Measurements from ENCODE around the gene SOX4.
"Not testable (repeated sequence)": the region's sequence is repeated elsewhere in the genome, so short reads cannot be mapped to it uniquely, and the experiment has no call there.

The SOX4 gene

GRCh38 chr6:21593412-21593926, at the start of gene SOX4:
Gene SOX4, plus strand, starts transcription at chr6:21593751. Its CDS starts 784 bp downstream, at chr6:21594535.
- DNase-seq (ENCODE audit: low read depth in 2 of 2): peak; percentile 49 to 61

DNA sequence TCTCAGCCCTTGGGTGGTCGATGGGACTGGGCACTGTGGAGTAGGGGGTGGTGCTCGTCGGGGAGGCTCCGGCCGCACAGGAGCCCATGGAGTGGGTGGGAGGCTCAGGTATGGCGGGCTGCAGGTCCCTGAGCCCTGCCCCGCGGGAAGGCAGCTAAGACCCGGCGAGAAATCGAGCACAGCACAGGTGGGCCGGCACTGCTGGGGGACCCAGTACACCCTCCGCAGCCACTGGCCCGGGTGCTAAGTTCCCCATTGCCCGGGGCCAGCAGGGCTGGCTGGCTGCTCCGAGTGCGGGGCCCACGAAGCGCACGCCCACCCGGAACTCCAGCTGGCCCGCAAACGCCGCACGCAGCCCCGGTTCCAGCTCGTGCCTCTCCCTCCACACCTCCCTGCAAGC, 41.3 kb upstream of the SOX4 start:
- not testable (repeated sequence) for DNase-seq (ENCODE audit: low read depth in 2 of 2)

DNA sequence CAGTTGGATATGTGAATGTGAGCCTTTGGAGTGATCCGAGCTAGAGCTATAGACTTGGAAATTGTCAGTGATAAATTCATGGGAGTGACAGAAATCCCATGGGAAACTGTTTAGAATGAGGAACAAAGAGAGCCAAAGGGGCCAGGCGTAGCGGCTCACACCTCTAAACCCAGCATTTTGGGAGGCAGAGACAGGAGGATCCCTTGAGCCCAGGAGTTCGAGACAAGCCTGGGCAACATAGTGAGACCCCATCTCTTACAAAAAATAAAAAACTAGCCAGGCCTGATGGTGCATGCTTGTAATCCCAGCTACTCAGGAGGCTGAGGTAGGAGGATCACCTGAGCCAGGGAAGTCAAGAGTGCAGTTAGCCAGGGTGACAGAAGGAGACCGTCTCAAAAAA, 39.3 kb upstream of the SOX4 start:
- DNase-seq (ENCODE audit: low read depth in 2 of 2): no peak

GRCh38 chr6:21555197-21555596, 38.4 kb upstream of the SOX4 start:
- DNase-seq (ENCODE audit: low read depth in 2 of 2): no peak

DNA sequence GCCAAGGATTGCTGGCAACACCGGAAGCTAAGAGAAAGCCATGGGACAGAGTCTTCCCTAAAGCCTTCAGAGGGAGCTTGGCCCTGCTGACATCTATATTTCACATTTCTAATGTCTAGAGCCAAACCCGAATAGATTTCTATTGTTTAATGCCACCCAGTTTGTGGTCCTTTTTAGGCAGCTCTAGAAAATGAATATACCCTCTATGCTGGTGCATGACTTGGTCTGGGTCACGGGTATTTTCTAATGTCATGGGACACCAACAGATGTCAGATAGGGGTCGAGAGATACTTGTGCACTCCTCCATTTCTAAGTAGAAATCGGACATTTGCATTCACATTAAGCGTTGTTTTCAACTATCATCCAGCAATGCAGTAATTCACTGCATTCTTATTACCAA, 37.0 kb upstream of the SOX4 start:
- DNase-seq (ENCODE audit: low read depth in 2 of 2): no peak

GRCh38 chr6:21556968-21557721, 36.4 kb upstream of the SOX4 start:
- DNase-seq (ENCODE audit: low read depth in 2 of 2): no peak

- DNase-seq (ENCODE audit: low read depth in 2 of 2): no peak
These were observed 34.3 kb upstream of the SOX4 start for GRCh38 chr6:21559238-21559637.

- DNase-seq (ENCODE audit: low read depth in 2 of 2): no peak
These were observed 33.3 kb upstream of the SOX4 start for GRCh38 chr6:21560249-21560648.

- no peak for DNase-seq (ENCODE audit: low read depth in 2 of 2)
These were observed 28.1 kb upstream of the SOX4 start for GRCh38 chr6:21565431-21565830.

GRCh38 chr6:21578523-21578922, 15.0 kb upstream of the SOX4 start:
- no peak for DNase-seq (ENCODE audit: low read depth in 2 of 2)

GRCh38 chr6:21582651-21583050, 10.9 kb upstream of the SOX4 start:
- DNase-seq (ENCODE audit: low read depth in 2 of 2): no peak

GRCh38 chr6:21586300-21586699, 7.3 kb upstream of the SOX4 start:
- DNase-seq (ENCODE audit: low read depth in 2 of 2): no peak

DNA sequence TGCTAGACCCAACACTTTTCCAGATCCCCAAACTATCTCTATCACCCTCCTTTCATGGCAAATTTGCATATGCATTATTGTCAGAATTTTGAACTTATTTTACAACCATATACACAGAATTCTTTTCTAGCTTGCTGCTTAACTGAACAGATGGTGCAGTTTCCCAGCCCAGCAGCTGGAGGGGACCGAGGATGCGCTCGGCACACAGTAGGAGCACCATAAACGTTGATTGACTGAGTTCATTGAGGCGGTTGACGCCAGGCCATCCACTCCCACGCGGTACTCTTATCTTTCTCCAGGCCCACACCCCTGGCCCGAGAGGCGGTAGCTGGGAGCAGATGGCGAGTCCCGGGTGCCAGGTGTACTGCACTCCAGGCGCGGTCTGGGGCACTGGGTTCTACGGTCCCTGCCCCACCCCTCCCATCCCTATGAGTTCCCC, 6.8 kb upstream of the SOX4 start:
- no peak for DNase-seq (ENCODE audit: low read depth in 2 of 2)

DNA sequence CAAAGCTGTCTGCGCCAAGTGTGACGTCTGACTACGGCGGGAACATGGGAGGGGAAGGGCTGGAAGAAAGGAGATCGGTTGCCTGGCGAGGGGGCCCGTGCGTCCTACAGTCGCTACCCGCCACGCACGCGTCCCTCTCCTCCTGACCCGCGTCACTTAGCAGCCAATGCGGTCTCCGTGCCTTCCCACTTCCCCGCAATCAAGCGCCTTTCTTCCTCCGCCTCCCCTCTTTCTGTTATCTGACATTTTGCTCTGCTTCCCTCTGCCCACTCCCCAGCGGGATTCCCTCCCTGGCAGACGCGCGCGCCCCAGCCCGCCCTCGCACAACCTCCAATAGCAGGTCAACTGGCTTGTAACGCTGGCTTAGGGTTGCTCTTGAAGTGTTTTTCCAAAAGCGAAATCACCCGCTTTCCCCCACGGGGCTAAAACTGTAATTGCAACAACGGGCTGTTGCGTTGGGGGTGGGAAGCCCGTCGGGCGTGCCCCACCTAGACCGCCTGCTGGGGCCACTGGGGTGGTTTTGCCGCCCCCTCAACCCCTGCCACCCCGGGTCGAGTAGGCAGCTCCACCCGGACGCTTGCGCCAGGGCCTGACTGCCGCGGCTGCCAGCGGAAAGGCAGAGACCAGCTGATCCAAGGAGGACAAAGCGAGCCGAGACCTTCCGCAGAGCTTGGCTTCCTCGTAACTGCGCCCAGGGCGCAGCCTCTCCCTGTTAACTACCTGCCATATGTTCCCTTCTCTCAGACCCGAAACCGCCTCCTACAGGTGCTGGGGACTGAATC, 6.2 kb upstream of the SOX4 start:
- DNase-seq (ENCODE audit: low read depth in 2 of 2): peak in 1 of 2 donors; percentile 1

GRCh38 chr6:21587961-21588480, 5.5 kb upstream of the SOX4 start:
- peak in 1 of 2 donors; percentile 5 for DNase-seq (ENCODE audit: low read depth in 2 of 2)

GRCh38 chr6:21588481-21589351, 4.8 kb upstream of the SOX4 start:
- DNase-seq (ENCODE audit: low read depth in 2 of 2): peak in 1 of 2 donors; percentile 3

DNA sequence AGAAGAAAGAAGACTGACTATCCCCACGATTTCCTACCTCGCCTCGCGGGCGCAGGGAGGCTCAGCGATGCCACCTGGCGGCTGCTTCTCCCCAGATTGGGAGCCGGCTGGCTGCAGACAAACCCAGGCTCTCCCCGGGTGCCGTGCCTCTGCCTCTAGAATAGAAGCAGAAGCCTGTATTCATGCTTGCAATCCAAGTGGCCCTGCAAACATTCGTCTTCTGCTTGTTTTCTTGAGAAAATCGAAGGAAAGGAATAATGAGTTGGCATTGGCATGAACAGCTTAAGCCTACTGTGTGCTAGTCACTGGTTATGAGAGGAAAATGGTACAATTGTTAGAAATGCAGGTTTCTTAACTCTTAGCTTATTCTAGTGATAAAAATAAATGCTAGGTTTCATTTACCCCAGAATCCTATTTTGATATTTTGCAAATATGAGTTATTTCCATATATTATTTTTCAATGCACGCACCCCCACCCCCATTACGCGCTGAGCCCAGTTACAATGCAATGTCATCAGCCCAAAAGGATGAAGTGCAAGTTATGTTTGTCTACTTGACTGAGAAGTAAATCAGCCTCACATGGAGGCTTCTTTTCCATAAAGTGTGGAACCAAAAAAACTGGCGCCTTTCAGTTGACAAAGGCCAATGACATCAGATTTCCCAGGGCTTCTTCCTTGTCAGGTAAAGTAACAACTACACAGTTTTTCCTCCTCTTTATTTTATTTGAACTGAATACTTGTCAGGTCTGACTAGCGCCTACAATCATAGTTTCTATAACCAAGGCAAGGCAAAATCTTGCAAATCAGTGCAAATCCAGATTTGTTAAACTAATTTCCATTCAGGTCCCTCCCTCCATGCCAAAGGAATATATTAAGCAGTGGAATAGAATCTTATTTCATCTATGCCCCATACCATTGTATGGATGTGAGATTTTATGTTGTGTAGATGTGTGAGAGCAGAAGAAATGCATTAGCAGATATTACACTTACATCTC, 3.9 kb upstream of the SOX4 start:
- peak; percentile 52 to 66 for DNase-seq (ENCODE audit: low read depth in 2 of 2)

DNA sequence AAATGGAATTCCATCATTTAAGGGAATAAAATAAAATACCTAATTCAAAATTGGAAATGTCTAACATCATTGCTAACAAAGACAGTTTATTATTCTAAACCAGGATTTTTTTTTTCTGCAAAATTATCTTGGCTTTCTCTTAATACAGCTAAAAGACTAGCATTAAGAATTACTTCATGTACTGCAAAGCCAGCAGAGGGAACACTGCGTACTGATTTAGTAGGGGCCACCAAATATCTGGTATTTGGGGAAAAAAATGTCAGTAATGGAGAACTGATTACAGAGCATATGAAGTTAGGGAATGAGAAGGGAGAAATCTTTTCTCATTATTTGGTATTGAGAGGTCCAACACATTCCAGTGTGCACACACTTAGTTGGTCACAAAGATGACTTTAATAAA, 3.2 kb upstream of the SOX4 start:
- no peak for DNase-seq (ENCODE audit: low read depth in 2 of 2)

DNA sequence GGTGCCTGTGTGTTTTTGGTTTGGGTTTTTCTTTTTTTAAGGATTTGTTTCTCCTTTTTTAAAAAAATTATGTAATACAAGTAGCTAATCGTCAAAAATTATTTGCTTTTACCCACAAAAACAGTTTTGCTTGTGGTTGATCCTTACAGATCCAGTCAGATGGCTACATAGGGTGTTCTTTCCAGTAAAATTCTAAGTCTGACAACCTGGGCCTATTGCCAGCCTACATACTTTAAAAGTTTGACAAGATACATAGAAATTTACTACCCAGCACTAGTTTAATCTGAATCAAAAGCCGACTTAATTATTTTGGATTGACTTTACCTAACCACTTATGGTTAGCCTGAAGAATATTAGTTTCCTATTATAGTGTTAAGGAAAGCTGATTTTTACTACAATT, 2.1 kb upstream of the SOX4 start:
- DNase-seq (ENCODE audit: low read depth in 2 of 2): no peak

GRCh38 chr6:21592953-21593352, 598 bp upstream of the SOX4 start:
- DNase-seq (ENCODE audit: low read depth in 2 of 2): no peak
